HG02623 (cell line): ENCODE results near the gene ATP5PB.
A peak's percentile ranks its signal among the peaks of the same experiment; 100 is the strongest.

Experiments used
- ATAC-seq: cut with Tn5 transposase; IDR thresholded peaks from one replicate; pipeline ENCODE4 v1.9.1; 2021; ENCODE audit warnings: moderate library complexity; ENCODE audit not compliant: unreplicated experiment

ATP5PB gene

DNA sequence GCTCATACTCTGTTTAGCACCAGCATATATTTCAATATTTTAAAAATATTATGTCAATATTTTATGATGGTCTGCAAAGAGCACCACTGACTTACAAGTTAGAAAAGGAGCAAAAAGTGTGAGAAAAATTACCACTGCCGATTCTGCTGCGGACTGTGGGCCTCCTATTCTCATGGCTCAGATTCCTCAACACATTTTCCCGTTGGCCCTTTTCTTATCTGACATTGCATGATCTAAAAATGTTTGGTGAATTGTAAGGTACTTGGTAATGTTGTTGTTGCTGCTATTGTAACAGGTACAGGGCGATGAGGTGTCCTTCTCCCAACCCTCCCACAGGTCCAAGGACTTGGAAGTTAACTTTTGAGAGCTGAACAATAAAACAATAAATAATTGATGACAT, 25.3 kb downstream of the ATP5PB start:
- ATAC-seq = no peak

DNA sequence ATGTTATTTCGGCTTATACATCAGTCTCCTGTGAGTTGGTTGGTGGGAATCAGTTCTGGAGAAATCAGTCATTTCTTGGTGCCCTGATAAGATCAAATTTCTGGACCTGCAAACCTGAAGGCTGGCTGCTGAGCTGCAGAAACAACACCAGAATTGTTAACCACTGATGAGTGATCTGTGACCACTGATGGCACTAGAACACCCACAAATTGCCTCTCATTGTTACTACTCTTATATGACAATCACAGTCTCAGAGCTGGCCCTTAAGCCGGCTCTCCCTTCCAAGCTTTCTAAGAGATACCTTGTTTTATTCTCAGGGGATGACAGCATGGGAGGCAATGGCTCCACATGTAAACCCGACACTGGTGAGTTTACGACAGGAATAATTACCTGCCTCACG, 26.4 kb downstream of the ATP5PB start:
- ATAC-seq = no peak

DNA sequence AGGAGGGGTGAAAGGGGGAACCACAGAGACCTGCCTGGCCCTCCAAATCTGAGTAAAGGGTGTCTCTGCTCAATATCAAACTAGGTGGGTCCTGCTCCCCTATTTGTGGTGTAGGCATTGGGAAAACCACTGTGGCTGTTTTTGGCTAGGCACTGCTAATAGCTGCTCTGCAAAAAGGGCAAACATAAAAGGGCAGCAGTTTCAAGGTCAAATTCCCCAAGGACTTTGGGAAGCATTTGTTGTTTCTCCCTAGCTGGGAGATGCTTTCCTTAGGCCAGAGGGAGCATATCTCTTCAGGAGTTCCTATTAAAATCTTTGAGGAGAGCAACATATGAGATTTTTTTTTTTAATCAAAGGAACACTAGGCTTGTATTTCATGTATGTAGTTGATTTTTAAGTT, 26.9 kb downstream of the ATP5PB start:
- ATAC-seq = no peak

DNA sequence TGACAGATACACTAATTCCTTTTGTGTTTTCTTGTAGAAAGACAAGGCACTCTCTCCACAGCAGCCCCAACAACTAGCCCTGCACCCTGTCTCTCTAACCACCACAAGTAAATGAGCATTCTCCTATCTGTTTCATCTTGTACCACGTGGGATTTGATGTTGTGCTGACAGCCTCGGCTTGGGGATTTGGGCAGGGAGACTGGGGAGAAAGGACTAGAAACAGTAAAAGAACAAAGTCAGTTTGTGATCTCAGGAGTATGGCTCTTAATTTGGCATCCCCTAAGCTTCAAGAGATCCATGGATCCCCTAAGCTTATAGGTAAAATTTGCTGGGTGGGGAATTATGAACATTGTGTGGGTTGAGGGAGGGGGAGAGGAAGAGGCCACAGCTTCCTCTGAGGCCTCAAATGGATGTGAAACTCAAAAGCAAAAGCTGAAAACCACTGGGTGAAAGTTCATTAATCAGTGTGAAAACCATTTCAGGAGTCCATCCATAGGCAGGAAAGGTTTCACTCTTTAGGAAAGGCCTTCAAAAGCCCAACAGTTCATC, 27.6 kb downstream of the ATP5PB start:
- peak; percentile 69 for ATAC-seq

DNA sequence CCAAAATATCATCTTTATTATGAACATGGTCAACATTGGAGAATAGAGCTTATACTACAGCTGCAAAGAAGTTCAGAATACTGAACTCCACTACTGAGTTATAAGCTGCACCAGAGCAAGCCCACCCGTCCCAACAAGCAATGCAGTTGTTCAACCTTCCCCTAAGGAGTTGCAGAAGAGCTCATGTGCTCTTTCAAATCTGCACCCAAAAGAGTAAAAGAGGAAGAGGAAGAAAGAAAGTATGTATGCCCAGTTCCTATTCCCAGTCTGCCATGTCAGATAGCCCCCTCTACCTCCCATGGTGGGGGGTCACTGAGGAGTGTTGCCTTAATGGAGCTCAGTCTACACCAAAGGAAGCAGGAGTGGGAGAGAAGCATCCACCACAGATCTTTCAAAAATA, 31.4 kb downstream of the ATP5PB start:
- no peak for ATAC-seq

DNA sequence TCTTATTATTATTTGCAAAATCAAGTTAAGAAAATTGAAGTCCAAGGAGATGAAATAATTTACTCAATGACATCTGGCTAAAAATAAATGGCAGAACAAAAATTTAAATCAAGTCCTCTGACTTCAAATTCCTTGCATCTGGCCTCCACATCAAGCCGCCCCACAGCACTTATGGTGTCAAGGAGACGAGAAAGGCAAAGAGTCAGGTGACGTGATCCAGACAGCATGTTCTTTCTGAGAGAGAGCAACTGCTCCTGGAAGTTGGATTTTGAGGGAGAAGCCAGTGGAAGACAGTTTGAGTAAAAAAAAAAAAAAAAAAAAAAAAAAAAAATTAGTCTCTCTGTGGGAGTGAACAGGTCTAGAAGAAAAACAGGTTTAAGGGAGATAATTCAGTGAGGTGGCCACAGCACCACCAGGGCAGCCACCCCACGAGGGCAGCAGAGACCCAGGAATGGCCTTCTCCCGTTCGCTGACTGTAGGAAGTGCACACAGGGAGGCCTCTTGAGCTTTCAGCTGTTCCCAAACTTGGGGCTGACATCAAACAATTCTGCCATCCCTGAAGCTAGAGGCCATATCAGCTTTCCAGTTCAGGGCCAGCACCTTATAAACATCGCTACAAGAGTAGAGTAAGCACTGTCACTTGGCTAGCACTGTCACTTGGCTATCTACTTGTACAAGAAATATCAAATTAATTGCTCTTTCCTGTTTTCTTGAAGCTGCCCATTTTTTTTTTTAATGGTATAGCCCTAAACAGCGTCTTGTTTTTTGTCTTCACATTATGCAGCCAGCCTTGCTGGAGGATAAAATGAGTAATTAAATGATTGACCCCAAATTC, 32.3 kb downstream of the ATP5PB start:
- peak; percentile 43 for ATAC-seq

DNA sequence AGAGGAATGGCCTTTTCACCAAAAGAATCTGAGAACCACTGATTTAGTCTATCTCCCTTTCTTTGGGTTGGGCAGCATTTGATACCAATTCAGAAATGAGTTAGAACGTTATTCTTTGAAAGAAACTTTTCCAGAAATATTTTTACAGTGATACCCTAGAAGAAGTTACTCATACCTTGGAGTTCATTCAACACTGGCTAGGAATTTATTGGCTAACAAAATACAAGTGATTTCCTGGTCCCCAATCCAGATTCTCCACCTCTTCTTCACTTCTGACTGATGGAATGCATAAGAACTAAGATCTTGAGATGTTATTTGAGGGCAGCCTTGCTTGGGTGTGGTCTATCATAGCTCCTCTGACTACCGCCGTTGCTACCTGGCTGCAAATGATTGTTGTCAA, 33.9 kb downstream of the ATP5PB start:
- ATAC-seq = no peak

DNA sequence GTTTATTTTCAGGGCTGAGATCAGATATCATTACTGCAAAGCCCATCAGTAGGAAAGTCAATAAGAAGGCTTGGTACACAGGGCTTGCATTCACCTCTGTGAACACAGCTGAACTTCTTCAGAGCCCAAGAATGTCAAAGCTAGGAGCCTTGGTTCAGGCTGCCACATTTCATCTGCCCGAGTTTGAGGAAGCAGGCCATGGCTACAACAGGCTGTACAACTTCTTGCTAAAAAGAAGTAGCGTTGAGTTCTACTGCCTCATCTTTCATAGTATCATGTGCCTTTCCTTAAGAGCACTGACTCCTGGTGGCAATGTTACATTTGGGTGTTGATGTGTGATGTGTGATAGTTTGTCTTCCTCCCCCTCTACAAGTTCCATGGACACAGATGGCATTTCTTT, 34.6 kb downstream of the ATP5PB start:
- no peak for ATAC-seq

DNA sequence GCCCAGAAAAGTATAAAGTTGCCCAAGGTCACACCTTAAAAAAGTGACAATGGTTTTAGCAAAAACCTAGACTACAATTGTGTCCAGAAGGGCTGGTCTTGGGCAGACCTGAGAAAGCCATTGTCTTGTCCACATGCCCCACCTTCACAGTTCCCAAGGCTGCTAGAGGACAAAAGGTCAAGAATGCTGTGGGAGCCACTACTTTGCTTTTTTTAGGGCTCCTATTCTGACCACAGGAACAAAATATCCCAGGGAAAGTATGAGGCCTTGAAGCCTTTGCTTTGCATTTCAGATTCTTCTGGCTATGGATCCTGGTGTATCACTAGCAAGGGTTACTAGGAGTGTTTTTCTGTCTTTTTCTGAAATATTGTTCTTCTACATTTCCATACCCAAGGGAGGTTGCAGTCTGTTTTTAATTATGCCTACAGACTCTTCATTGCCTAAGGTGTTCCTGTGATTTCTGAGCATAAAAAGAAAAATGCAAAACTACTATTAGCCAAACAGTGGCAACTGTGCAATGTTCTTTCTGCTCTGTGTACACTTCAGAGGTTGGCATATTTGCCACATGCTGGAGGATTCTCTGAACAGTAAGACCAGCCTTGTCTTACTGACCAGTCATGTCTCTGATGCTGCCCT, 35.2 kb downstream of the ATP5PB start:
- no peak for ATAC-seq

DNA sequence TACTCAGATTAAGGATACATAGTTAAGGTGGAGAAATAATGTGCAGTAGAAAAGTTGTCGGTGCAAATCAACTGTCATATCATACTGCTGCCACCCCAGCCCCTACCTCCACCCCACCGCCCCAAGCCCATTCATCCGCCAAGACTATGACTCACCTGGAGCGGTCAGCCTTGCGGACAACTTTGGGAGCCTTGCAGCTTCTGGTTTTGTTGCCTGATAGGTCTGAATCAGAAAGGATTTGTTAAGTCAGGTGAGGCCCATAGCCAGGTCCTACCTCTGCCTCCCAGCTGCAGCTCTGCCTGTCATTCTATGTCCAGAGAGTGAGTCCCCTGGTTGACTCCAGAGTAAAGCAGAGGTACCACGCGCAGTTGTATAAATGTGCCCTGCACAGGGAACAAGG, 37.2 kb downstream of the ATP5PB start:
- ATAC-seq = no peak

DNA sequence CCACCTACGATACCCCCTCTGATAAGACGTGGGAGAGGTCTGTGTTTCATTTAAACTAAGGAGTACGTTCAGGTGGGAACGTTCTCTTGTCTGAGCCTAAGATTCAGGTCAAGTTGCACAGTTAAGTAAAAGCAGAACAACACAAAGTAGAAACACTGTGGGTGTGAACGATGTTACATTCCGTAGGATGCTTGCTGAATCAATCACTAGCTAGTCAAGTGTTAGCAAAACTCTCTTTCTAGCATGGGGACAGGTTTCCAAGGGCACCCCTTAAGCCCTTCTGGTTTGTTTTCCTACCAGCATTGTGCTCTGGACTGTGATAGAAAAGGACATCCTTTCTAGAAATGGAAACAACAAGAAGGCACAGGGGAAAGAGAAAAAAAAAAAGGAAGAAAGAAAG, 37.9 kb downstream of the ATP5PB start:
- no peak for ATAC-seq

DNA sequence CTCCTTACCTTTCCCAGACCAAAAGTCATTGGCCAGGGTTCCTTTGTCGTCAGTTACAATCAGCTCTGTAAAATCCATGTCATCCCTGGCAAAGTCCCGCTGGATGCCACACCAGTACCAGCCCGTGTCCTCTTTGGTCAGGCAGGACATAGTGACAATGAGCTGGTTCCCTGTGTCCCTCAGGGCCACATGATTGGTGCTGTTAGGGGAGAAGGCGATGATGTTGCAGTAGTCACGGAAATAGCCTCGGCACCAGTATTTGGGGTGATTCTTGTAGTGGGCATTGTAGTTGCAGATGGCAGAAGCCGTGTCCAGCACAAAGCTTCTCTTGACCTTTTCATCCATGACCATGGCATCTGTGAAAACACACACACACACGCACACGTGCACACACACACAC, 39.4 kb downstream of the ATP5PB start:
- ATAC-seq = no peak

DNA sequence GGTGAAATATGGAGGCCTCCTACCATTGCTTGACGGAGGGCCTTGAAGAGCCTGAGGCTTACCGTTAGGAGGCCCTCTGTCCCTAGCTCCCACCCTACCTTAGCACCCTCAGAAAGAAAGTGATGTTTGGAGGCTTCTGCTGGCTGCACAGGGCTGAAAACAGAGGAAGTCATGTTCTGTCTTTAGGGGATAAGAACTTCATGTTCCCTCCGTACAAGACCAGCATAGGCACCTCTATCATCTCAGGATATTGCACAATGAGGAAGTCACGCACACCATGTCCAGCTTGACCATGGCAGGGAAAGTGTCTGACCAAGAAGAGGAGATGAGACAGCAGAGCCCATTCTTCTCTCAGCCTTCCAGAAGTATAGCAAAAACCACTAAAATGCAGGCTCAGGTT, 40.3 kb downstream of the ATP5PB start:
- no peak for ATAC-seq

DNA sequence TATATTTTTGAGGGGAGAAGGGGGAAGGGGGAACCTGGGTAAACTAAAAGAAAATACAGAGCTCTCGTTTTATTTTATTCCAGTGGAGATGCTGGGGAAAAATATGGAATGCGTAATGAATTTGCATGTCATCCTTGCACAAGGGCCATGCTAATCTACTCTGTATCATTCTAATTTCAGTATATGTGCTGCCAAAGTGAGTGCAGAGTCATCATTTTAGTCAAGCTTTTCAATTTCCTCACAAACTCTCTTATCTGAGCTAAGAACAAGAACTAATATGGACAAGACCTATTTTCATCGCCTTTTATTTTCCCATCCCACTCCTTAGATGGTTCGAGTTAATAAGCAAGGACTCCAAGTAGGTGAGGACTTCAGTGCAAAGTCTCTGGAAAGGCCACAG, 41.0 kb downstream of the ATP5PB start:
- no peak for ATAC-seq

DNA sequence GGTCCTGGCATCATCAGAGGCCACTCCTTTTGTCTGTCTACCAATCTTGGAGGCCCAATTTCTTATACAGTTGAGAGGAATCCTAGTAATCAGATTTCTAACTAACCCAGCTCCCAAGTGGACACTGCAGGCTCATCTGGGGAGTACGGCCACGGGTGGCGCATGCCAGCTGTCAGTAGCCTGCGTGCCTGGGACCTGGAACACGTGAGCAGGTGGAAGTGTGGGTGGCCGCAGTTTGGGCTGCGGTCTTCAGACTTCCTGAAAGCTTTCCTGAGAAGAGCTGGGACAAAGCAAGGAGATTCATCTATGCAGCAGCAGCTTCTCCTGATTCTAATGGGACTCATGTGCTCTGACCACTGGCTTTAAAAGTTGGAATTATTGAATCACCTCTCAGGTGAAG, 41.8 kb downstream of the ATP5PB start:
- no peak for ATAC-seq

DNA sequence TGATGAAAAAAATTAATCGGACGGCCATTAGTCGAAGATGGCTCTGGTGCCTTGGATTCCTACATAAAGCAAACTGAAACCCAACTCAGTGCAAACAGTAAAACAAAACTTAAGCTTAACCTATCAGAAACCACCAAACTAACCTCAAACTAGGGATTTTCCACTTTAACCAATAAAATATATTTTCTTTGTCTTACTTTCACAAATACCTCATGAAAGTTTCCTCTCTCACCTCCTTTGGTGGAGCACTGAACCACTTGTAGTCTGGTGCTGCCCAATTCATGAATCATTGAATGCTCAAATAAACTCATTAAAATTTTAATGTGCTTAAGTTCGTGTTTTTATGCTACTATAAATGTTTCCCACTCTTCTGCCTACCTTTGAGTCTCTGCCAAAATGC, 47.1 kb downstream of the ATP5PB start:
- no peak for ATAC-seq

DNA sequence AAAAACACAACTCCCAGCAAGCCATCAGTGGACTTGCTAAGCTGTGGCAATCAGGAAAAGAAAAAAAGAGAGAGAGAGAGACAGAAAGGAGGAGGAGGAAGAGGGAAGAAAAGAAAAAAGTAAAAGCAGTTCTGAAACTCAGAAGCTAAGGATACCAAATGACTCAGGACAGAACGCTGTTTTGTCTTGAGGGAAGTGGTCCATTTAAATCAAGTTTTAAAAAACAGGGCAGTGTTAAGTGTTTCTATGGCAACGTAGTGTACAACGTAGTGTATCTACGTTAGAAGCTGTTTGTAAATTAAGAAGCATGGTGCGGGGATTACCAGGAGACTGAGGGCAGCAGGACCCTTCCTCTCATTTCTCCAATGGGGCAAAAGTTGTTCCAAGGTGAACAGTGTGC, 48.3 kb downstream of the ATP5PB start:
- no peak for ATAC-seq

DNA sequence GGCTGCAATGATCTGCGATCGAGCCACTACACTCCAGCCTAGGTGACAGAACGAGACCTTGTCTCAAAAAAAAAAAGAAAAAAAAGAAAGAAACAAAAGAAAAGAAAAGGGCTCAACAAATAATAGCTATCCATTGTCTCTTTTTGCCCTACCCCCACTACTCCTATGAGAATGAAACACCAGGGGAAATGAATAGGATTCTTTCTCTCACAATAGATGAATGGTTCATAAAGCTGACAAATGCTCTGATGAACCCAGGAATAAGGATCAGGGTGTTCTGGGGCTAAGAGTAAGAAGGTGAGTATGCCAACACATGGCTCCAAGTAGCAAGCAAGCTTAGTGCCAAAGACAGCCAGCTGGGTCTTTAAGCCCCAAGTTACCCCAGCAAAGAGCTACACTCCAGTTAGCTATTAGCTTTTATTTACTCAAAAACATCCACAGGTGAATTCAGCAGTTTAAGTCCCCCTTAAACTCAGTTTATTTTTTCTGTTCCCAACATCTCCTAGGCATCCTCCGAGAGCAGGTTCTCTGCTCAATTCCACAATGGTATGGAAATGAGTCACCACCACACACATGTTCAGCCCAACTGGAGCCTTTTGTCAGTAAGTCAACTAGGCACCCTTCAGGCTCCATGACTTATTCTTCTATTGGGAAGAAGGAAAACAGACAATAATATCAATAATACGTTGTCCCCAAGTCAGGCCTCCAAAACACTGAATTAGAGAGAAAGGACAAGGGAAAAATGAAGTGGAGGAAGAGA, 49.9 kb downstream of the ATP5PB start:
- no peak for ATAC-seq

DNA sequence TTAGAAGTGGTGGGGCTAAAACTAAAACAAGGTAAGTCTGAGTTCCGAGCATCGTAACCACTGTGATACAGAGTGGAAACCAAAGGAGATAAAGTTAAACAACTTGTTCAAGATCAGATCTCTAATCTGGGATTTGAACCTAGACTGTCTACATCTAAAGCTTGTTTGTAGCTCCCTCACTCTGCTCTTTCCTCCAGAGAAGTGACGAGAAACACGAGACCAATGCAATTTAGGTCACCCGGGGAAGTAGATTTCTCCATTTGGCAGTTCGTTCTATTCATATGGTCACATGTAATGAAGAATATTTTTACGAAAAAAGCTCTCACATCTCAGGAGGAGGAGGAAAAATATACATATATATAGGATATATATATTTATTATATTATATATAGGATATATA, 52.4 kb downstream of the ATP5PB start:
- ATAC-seq = no peak

DNA sequence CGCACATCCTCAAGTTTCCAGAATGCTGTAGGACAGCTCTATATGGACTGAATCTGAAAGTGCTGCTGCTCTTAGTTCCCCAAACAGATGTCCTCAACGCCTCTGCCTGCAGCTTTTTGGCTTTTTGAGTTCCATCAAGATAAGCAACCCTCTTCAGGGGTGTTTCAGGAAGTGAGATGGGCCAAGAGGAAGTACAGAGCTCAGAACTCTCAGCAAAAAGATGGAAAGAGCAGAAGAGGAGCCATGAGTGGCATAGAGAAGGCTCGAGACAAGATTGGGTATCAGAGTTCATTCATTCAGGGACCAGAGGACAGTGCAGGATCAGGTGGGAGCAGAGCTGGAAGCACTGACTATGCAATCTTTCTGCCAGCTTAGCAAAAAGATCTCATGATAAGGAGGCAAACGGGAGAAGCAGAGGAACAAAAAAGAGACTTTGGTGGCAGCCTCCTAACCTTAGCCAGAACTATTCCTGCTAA, 54.4 kb downstream of the ATP5PB start, which contains the start of the genes ADORA3 and TMIGD3:
TSS of gene ADORA3 (minus strand) at position 49 of the 476 bp plus-strand sequence. CDS start 279 bp downstream, outside the sequence.
TSS of gene TMIGD3 (minus strand) at position 49 of the 476 bp plus-strand sequence. CDS start 279 bp downstream, outside the sequence.
- no peak for ATAC-seq

DNA sequence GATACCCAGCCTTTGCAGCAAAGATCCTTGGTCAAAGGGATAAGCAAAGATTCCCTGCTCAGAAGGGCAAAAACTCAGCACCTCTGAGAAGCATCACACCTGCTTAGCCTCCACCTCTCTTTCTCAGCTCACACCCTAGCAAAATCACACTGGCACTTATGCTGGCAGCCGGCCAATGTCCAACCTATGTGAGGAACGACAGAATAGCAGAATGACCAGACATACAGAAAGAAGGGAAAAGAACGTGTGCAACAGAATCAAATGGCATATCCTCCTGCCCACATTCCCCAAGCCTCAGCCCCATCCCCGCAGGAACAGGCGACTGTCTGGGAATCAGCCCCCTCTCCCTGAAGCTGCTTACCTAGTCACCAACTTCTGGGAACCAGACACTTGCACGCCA, 54.8 kb downstream of the ATP5PB start:
- ATAC-seq = no peak
